ENCODE data around the gene RAB33B. TPM values are rescaled to one million over a fixed set of nuclear protein-coding genes. Genes with fewer than 3 reads are reported as not detected.
A peak's percentile ranks its signal among the peaks of the same experiment; 100 is the strongest.
"Not testable (repeated sequence)": the region's sequence is repeated elsewhere in the genome, so short reads cannot be mapped to it uniquely, and the experiment has no call there.

The RAB33B gene
- 10 to 100 TPM in 3 of 4 donors, 1 to 10 TPM in 1; 8.1 to 12.3 (median 10.8) TPM for total RNA-seq

DNA sequence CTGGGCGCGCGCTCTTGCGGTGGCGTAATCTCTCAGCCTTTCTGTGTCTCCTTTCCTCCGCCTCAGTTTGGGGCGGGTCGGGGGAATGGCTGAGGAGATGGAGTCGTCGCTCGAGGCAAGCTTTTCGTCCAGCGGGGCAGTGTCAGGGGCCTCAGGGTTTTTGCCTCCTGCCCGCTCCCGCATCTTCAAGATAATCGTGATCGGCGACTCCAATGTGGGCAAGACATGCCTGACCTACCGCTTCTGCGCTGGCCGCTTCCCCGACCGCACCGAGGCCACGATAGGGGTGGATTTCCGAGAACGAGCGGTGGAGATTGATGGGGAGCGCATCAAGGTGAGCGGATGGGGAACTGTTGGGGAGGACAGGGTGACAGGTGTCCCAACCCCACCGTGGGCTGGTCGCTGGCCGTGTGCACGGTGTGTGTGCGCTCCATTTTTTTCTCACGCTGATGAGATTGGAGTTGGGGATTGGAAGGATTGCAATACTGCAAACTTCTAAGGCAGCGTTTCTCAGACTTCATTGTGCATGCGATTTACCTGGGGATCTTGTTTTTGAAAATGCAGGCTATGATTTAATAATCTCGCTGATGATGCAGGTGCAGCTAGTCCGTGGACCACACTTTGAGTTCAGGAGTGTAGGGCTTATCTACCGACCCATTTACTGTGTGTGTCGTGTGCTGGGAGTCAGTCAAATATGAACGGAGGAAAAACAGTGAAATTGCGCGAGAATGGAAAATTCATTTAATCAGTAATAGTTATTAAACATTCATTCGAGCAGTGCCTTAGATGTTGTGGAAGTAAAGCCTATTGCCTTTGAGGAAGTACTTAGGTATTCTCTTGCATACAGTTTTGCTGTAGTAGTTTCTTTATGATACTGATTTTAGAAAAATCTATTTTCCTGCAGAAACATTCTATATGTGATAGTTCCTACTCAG is at the start of gene RAB33B:
TSS of gene RAB33B (plus strand) at position 11 of the 935 bp plus-strand sequence. CDS start at position 86, 75 bp downstream.
- H3K4me3 ChIP-seq (ENCODE audit: low read depth, poor library complexity, severe bottlenecking), result peak within 1 kb of the TSS; percentile 90
- 0 to 1% methylated on average over 34 to 43 of the region's 46 CpGs for WGBS, 2 donors
- TF ChIP-seq, protein P1, sequence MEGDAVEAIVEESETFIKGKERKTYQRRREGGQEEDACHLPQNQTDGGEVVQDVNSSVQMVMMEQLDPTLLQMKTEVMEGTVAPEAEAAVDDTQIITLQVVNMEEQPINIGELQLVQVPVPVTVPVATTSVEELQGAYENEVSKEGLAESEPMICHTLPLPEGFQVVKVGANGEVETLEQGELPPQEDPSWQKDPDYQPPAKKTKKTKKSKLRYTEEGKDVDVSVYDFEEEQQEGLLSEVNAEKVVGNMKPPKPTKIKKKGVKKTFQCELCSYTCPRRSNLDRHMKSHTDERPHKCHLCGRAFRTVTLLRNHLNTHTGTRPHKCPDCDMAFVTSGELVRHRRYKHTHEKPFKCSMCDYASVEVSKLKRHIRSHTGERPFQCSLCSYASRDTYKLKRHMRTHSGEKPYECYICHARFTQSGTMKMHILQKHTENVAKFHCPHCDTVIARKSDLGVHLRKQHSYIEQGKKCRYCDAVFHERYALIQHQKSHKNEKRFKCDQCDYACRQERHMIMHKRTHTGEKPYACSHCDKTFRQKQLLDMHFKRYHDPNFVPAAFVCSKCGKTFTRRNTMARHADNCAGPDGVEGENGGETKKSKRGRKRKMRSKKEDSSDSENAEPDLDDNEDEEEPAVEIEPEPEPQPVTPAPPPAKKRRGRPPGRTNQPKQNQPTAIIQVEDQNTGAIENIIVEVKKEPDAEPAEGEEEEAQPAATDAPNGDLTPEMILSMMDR (IDR thresholded peaks at IDR 0.05), result no peak
- peak in 1 of 2 donors; percentile 83 for TF ChIP-seq POLR2A (IDR thresholded peaks at IDR 0.05)
- intact Hi-C loops (cut with DNase I; ENCODE audit: low total_unique reads), result no loop called here
- peak in 1 of 2 donors; percentile 93 for DNase-seq (ENCODE audit: low spot score in 2 of 2)

DNA sequence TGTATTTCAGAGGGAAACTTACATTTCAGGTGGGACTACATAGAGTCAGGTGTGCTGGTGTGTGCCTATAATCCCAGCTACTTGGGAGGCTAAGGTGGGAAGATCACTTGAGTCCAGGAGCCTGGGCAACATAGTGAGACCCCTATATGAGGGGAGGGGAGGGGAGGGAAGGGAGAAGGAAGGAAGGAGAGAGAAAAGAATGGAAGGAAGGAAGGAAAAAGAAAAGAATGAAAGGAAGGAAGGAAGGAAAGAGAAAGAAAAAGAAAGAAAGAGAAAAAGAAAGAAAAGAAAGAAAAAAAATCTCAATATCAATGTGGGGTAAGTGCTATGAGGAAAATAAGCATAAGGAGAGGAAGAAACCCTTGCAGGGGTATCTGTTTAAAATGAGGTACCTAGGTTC is 43.6 kb upstream of the RAB33B start:
- H3K4me3 ChIP-seq (ENCODE audit: low read depth, poor library complexity, severe bottlenecking), result no peak overlapping the region
- DNase-seq (ENCODE audit: low spot score in 2 of 2), result no peak
- intact Hi-C loops (cut with DNase I; ENCODE audit: low total_unique reads), result no loop called here
- TF ChIP-seq POLR2A (IDR thresholded peaks at IDR 0.05), result no peak
- TF ChIP-seq, protein P1 (IDR thresholded peaks at IDR 0.05), result no peak

DNA sequence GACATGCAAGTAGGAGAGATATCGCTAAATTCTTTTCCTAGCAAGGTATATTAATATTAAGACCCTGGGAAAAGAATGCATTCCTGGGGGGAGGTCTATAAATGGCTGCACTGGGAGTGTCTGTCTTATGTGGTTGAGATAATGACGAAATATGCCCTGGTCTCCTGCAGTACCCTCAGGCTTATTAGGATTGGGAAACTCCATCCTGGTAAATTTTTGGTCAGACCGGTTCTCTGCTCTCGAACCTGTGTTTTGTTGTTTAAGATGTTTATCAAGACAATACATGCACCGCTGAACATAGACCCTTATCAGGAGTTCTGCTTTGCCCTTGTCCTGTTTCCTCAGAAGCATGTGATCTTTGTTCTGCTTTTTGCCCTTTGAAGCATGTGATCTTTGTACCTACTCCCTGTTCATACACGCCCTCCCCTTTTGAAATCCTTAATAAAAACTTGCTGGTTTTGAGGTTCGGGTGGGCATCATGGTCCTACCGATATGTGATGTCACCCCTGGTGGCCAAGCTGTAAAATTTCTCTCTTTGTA is 39.2 kb upstream of the RAB33B start:
- 73 to 86% methylated on average over 8 of the region's 8 CpGs for WGBS, 2 donors
- H3K4me3 ChIP-seq (ENCODE audit: low read depth, poor library complexity, severe bottlenecking); intact Hi-C loops (cut with DNase I; ENCODE audit: low total_unique reads); DNase-seq (ENCODE audit: low spot score in 2 of 2): not testable (repeated sequence)

DNA sequence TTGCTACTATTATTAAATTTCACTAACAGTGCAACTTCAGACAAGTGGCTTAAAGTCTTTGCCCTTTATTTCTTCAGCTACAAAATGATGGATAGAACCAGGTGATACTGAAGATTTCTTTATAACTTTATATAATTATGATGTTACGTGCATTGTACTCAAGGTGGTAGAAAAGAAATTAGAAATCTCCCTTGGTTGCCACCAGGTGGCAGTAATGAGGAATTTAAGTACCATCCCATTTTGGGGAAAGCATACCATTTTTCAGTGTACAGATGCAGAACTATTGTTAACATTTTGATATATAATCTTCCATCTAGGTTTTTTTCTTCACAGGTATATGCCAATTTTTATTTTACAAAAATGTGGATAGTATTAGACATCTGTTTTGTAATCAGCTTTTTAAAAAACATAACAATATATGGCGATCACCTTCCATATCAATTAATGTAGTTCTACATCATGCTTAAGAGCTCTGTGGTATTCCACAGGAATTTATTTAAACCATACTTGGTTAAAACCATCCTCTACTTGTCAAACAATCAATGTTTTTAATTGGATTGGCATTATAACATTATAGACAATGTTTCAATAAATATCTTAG is 37.7 kb upstream of the RAB33B start:
- TF ChIP-seq, protein P1 (IDR thresholded peaks at IDR 0.05), result no peak
- no peak for TF ChIP-seq POLR2A (IDR thresholded peaks at IDR 0.05)
- intact Hi-C loops (cut with DNase I; ENCODE audit: low total_unique reads), result no loop called here
- no peak for DNase-seq (ENCODE audit: low spot score in 2 of 2)
- 87 to 91% methylated on average over 2 of the region's 2 CpGs for WGBS, 2 donors
- no peak overlapping the region for H3K4me3 ChIP-seq (ENCODE audit: low read depth, poor library complexity, severe bottlenecking)

DNA sequence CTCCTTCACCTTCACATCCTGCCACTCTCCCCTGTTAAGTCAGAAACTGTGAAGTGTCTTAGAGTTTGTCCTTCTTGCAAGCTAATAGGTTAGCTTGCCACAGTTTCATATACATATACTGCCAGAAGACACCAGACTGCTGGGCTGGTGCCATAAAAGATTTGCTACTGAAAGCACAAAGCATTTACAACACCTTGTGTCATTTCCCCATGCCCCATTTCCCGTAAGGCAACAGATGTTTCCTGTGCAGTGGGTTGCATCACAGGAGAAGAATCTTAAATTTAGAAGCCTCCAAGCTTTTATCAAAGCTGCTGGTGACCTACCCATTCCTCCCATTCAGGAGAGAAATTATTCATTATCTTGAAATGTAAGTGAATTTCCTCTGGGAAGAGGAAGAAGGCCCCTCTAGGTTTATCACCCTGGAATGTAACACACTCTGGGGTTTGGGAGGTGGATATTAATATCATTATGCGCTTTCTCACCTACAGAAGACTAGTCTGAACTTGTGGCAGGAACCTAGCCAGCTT is 34.5 kb upstream of the RAB33B start:
- DNase-seq (ENCODE audit: low spot score in 2 of 2), result peak in 1 of 2 donors; percentile 76
- WGBS, 2 donors, result 34 to 47% methylated on average over 2 of the region's 2 CpGs
- intact Hi-C loops (cut with DNase I; ENCODE audit: low total_unique reads), result no loop called here
- TF ChIP-seq, protein P1 (IDR thresholded peaks at IDR 0.05), result no peak
- no peak for TF ChIP-seq POLR2A (IDR thresholded peaks at IDR 0.05)
- no peak overlapping the region for H3K4me3 ChIP-seq (ENCODE audit: low read depth, poor library complexity, severe bottlenecking)

DNA sequence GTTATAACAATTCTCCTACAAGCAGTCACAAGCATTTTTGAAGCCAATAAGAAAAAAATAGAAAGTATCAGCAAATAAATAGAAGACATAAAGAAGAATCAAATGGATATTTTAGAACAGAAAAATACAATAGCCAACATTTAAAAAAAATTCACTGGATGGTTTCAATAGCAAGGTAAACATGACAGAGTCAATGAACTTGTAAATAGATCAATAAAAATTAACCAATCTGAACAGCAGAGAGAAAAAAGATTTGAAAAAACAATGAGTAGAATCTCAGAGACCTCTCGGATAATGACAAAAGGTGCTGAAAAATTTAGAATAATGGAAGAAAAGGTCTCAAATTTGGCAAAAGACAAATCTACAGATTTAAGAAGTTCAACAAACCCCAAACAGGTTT is 33.3 kb upstream of the RAB33B start:
- no peak overlapping the region for H3K4me3 ChIP-seq (ENCODE audit: low read depth, poor library complexity, severe bottlenecking)
- TF ChIP-seq, protein P1 (IDR thresholded peaks at IDR 0.05), result no peak
- TF ChIP-seq POLR2A (IDR thresholded peaks at IDR 0.05), result no peak
- intact Hi-C loops (cut with DNase I; ENCODE audit: low total_unique reads), result no loop called here
- no peak for DNase-seq (ENCODE audit: low spot score in 2 of 2)
- WGBS, 2 donors, result 97 to 100% methylated on average over 1 of the region's 1 CpG
